AG09319 (cell line): ENCODE data around the gene DDX28.
"Not testable (repeated sequence)": the region's sequence is repeated elsewhere in the genome, so short reads cannot be mapped to it uniquely, and the experiment has no call there.

ENCODE experiments used
- DNase-seq: peaks from one replicate; pipeline ENCODE4 v3.0.0-alpha.2; 2010; ENCODE audit warnings: low read depth; ENCODE audit errors: extremely low read depth
- CTCF ChIP-seq: IDR thresholded peaks from 2 replicates; pipeline ENCODE4 v1.5.1; 2011; ENCODE audit warnings: low read depth, mild to moderate bottlenecking, inconsistent platforms, low read length, moderate library complexity

DDX28 gene

GRCh38 chr16:67977469-67978227, 45.4 kb downstream of the DDX28 start:
- DNase-seq, result no peak
- TF ChIP-seq CTCF, result no peak

GRCh38 chr16:67977005-67977404, 46.0 kb downstream of the DDX28 start:
- TF ChIP-seq CTCF, result no peak
- no peak for DNase-seq

GRCh38 chr16:67976205-67976604, 46.8 kb downstream of the DDX28 start:
- no peak for DNase-seq
- TF ChIP-seq CTCF, result no peak

GRCh38 chr16:67975321-67976105, 47.5 kb downstream of the DDX28 start:
- no peak for DNase-seq
- no peak for TF ChIP-seq CTCF

- not testable (repeated sequence) for DNase-seq
Observed at GRCh38 chr16:67972285-67972684, 50.7 kb downstream of the DDX28 start.

GRCh38 chr16:67971111-67971510, 51.9 kb downstream of the DDX28 start:
- DNase-seq, result no peak
- no peak for TF ChIP-seq CTCF
